ENCODE results near the gene ESRRG. TPM values are rescaled to one million over a fixed set of nuclear protein-coding genes. Genes with fewer than 3 reads are reported as not detected.

The ESRRG gene
- total RNA-seq, 1 experiment from 2014 or later = 0.14 TPM

DNA sequence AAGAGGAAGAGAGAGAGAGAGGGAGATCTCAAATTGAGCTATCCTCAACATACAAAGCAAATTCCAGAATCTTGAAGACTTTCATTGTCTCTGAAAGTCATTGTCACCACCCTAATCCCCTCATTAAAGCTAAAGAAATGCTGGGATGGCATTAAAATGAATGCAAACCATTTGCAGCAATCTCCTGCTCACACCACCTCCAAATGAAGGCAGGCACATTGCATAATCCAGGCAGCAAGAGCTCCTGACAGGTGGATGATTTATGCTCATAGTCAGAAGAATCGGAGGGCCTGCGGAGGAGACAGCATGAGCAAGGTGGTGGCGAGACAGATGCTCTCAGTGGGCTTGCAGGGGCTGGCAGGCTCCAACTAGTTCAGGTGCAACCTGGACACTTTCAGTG is 90.2 kb downstream of the ESRRG start:
- no peak for DNase-seq (ENCODE audit: low read depth)

DNA sequence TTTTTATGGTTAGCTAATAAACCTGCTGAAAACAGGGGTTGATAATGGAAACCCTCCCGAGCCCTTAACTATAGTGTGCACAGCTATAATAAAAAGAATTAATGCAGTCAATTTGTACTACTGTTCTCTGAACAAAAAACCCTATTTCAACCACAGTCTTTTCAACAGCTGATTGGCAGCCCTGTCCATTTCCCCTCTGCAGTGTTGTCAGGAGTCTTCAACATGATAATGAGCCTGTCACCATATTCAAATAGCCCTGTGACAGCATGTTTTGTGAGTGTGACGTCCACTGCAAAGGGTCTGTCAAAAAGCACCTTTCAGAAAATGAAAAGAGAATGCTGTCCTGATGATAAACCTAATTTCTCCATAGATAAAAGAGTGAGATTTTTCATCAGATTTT is 92.7 kb downstream of the ESRRG start:
- no peak for DNase-seq (ENCODE audit: low read depth)

DNA sequence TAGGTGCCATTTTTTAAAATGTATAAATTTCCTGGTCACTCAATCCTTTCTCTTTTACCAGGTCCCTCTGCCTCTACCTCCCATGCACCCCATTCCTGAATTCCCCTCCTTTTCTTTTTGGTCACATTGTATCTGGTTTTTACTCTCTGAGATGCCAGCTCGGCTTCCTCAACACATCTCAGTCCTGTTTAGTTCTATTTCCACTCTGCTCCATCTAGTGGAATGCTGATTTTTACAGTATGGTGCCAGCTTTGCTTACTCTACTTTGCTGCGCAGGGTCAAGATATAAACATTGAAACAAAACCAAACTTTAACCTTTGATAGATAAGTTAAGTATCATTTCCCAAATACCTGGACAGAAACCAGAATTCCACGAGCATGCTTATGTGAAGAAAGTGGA is 96.0 kb downstream of the ESRRG start:
- no peak for DNase-seq (ENCODE audit: low read depth)

DNA sequence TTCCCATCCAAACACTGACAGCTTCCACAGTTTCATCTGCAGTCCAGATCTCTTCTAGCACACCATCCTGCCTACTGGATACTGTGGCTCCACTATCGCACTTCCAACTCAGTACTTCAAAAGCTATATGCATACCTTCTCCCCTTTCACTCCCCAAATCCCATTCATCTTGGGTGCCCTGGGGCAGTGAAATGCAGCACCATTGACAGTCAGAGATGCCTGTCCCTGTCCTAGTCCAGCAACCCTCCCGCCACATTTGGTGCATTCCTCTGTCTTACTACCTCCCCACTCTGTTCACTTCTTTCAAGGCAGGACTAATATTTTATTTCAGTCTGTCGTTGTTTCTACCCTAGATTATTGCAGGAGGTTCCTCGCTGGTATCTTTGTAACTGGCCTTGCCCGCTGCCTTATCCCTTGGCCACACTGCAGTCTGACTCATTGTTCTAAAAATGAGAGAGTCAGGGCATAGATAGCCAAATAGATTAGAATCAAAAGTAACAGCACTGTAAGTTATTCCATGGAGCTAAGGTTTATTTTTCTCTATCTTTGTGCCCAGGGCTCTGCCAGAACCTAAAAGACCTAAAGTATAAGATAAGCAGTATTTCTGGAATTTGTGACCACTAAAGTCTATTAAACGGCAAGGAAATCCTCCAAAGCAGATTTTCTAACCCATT is 96.7 kb downstream of the ESRRG start:
- peak; percentile 5 for DNase-seq (ENCODE audit: low read depth)

DNA sequence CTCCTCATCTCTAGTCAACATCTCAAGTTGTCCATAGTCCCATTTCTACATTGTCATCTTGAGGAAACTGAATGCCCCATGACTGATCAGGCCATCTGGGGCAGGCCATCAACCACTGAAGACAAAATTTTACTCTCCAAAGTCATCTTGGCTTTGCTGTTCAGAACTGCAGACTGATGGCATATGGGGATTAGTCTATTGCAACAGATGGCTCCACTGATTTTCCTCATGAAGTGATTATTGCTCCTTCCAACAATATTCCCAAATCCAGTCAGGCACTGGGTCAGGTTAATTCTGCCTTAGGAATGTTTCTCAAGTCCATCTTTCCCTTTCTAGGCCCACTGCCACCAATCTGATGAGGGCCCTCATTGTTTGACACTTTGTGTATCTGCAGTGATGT is 101.7 kb downstream of the ESRRG start:
- no peak for DNase-seq (ENCODE audit: low read depth)

DNA sequence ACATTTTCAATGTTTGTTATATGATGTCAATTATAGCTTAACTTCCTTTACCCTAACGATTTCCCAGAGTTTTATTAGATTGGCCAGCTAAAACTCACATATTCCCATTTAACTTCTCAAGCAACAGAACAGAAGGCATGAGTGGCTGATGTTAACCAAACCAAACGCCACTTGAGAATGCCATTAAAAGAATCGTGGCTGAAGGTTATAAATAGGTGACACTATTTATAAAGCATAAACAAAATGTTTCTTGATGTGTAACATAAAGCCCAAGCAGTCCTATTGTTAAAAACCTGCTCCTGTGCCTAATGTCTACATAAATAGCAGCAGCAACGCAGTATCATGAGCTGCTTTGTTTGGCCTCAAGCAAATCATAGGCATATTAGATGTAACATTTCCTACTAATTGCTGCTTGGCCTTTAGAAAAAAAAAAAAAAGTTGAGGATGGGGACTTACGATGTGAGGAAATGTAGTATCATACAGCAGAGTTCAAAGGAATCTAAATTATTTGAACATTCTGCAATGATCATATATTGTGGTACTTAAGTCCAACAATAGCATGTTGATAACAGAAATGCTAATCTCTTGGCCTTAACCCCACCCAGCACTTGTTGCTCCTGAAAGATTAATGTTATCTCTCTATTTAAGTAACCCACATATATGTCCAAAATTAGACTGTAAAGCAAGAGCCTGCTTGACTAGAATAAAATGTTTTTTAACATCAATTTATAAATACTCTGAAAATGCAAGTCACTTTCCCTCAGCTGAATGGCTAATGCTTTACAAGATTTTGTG is 106.0 kb downstream of the ESRRG start:
- DNase-seq (ENCODE audit: low read depth) = no peak

DNA sequence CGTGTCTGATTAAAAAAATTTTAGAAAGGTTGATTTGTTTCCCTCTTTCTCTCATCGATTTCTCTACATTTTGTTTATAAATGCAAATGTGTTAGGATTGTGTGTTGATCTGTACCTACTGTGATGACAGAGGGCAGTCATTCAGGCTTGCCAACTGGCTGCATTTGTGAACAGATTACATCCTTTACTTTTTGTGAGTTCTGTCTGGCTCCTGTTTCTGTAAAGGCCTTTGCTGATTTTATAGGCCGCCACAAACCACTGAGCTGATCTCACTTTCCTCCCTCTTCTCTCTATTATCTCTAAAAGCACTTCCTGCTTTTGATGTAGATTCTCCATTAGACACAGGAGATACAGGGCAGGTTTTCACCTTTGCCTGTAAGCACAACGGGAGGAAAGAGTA is 106.8 kb downstream of the ESRRG start:
- DNase-seq (ENCODE audit: low read depth) = no peak

DNA sequence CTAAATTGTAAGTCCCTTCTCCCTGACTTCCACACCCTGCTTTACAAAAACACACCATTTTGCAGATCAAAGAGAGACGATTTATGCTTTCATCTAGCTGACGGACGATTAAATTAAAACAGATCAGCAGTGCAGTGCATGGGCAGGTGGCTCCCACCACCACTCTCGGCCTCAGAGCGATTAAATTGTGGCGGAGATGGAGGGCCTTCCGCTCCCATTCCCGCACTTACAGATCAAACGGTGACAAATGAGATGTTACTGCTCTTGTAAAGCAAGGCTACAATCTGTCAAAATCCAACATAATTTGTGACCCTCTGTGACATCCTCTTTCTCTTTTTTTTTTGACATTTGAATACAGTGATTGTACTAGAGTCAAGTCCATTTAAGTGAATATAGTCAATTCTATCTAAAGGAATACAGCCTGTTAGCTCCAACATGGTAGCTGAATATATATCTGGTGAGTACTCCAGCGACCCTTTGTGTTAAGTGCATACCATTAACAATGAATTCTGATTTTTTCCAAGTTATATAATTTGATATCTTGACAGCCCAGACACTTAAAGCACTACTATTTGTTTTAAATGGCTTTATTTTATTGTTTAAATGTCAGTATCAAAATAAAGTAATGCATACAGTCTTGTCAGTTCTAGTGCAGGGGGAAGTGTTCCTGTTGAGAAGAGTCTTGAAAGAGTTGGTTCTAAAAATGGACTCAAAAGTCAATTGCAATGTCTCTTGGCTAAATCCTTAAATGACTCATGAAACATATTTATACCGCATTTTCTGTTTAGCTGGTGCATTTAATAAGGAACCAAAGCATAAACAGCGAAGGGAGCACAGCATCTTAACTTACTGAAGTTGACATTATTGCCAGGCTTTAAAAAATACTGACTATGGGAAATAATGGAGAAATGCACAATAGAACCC is 109.0 kb downstream of the ESRRG start:
- DNase-seq (ENCODE audit: low read depth) = no peak

DNA sequence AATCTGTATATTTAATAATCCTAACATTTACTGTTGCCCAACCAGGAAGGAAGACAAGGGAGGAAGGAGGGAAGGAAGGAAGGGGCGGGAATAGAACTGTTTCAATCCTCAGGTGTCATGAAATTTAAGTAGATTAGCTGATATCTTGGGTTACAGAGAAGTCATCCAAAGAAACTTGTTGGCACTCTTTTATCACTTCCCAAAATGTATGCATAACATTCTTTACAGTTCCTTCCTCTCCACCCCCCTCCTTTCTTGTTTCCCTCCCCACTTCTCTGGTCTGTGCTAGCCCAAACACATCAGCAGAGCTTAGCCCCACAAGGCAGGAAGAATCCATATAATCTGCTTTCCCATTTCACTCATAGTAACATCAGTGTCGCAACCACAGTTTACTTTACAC is 110.9 kb downstream of the ESRRG start:
- DNase-seq (ENCODE audit: low read depth) = no peak

DNA sequence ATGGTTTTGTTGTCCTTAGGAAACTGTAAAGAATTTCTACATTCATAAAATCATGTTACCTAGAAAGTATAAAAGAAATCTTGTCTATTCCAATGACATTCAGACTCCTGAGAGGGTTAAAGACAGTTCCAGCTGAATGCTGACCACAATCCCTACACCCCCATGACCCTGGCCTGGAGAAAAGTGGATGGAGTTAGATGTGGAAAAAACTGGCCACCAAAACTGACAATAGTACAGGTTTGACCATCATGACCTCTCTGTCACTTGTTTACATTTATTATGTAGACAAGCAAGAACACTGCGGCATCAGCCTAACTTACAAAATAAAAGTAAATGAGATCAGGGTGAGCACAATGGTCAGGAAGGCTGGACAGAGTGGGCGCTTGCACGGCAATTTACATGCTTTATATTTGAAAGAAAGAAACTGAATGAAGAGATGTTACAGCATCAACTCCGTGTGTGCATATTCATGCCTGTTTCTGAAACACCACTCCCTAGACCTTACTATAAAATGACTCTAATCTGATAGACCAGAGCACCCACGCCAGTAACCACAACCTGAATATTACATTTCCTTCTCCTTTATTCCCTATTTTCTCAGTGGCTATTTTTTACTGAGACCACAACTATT is 116.0 kb downstream of the ESRRG start:
- DNase-seq (ENCODE audit: low read depth) = no peak

DNA sequence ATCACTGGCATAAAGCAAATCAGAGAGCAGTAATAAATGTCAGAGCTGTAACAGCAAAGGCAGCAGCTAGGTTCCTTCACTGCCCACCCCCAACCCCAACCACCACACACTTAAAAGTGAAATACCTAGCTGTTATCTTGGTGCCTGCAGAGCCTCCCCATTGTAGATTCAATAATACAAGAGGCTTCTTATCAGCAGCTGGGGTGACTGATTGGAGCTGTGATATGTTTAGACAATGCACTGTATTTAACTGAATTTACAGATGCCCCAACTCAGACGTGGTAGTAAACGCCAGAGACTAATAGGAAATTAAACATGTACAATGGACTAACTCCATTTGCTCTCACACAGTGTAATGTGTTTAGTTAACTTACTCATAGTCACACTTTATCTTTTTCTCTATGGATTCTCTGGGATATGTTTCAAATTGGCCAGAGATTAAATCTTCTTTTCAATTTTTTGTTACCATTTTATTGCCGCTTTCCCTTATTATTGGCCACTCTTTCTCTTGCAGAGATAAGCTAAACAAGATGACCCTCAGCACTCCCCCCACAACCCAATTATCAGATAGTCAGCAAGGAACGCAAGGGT is 117.1 kb downstream of the ESRRG start:
- no peak for DNase-seq (ENCODE audit: low read depth)

DNA sequence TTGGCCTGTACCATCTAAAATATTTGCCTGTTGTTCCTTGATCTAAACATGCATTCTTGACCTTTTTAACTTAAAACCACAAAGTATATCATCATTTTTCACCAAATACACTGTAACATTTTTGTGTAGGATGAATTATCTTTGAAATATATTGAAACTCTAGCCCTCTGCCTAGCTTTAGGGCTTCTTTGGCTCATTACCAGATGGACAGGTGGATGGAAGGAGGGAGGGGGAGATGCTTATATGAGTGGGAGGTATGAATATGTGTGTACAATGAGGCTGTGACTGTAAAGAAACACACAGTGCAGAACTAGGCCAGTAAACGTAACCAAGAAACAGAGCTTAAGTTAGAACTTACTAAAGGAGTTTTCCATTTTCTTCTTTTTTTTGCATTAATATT is 118.5 kb downstream of the ESRRG start:
- DNase-seq (ENCODE audit: low read depth) = no peak

DNA sequence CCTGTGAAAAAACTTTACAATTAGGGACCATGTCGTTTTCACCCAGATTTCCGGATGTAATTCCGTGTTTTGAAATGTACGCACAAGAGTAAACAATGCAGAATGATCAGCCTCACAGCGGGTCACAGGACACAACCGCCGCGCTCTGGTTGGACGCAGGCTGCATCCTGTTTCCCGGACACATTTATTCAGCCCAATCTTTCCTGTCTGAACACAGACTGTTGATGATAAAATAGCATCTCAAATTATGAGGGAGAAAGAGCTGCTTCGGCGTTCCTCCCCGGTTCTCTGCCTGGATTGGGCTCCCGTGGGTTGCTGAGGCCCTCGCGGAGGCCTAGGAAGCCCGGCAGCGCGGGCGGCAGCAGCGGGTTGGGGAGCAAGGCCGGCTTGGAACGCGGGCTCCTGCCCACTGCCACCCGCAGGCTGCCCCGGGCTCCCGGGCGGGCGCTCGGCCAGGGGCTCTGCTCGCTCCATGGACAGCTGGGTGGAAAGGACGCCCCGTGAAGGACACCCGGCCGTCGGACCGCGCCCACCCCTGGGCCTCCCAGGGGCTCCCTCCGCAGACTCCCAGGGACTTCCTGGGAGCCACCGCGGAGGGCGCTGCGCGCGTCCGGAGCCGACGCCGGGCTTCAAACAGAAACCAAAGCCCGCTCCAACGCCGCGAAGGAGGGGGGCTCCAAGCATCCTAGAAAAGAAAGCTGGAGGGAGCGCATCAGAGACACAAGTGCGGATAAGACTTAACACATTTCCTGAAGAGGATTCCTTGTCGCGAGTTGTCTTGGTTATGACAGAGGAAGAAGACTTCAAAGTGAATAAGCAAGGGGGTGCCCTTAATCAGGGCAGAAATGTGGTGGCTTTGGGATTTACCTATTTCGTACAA is 122.3 kb downstream of the ESRRG start:
- peak; percentile 67 for DNase-seq (ENCODE audit: low read depth)

DNA sequence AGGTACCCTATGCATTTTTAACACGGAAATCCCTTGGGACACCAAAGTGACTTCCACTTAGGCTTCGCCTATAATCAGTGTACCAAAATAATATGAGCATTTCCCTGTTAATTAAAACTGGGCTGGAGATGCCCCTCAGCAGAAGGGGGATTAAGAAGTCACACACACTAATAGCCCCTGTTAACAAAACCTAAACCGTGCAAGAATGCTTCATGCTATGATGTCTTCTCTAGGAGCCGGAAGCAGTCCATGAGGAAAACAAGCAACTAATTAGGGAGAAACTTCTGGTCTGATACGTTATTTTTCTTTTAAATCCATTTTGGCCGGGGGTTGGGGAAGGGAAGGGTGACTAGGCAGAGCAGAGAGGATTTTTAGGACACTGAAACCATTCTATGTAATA is 123.4 kb downstream of the ESRRG start:
- no peak for DNase-seq (ENCODE audit: low read depth)

DNA sequence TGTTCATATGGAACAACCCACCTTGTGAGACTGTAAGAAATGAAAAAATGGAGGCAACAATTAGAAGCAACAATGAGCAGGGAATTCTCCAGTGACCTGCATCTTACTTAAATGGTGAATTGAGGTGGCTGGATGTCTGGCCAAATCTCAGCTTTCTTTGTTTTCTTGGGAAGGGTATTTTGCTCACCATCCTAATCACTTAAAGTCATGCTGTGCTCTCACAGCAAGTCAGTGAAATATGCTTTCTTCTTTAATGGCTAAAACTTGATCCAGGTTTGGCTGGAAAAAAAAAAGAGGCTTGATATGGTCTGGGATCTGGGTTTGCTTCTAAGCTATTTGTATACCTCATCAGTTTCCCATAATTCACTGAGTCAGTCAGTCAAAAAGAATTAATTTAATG is 124.8 kb downstream of the ESRRG start:
- no peak for DNase-seq (ENCODE audit: low read depth)

DNA sequence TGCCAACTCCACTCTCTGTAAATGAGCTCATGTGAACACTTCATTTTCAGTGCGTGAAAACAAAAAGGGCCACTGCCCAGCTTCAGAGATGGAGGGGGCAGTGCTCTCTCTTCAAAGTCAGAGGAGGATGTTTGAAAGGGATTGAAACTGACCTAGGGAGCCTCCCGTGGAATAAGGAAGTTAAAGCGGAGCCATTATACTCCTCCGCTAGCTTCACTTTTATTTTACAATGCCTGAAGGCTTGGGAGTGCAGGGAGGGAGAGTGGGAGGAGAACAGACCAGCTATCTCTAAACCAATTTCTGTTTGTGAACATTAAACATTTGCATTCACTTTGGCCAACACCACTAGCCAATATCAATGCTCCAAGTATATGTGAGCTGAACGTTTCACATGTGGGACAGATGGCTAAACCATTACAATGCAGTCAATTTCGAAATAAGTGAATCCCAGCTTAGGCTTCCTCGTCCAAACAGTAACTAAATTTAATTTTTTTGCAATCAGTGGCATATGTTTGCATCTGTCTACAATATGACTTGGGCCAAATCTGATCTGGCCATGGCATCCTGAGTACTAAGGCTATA is 126.9 kb downstream of the ESRRG start:
- no peak for DNase-seq (ENCODE audit: low read depth)

DNA sequence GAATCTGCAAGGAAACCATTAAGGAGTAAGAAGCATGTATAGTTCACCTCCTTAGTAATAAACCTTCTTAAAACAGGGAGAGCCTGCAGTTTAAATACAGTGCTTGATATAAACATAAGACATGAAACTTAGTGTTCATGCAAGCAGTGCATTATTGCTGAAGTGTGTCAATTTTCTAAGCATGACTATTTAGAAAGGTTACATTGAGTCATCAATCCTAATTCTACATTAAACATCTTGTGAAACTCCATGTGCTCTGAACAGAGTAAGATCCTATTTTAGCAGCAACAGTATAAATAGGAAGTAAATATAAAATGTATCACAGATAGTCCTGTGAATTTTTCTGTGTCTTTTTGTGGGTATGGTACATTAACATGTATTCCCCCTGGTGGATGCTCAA is 135.5 kb downstream of the ESRRG start:
- no peak for DNase-seq (ENCODE audit: low read depth)

DNA sequence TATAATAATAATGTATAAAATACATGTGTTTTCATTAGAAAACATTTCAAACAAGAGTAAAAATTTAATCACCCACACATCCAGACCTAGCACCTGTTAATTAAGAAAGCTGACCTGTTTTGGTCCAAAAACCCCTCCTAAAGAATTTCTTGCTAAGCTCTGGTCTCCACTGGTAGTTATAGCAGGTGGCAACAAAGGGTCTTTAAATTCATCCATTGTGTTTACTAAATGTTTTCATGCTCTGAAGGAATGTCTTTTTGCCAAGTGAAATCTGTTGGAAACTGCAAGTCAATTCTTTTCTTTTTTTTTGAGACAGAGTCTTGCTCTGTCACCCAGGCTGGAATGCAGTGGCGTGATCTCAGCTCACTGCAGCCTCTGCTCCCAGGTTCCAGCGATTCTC is 141.1 kb downstream of the ESRRG start:
- DNase-seq (ENCODE audit: low read depth) = no peak

DNA sequence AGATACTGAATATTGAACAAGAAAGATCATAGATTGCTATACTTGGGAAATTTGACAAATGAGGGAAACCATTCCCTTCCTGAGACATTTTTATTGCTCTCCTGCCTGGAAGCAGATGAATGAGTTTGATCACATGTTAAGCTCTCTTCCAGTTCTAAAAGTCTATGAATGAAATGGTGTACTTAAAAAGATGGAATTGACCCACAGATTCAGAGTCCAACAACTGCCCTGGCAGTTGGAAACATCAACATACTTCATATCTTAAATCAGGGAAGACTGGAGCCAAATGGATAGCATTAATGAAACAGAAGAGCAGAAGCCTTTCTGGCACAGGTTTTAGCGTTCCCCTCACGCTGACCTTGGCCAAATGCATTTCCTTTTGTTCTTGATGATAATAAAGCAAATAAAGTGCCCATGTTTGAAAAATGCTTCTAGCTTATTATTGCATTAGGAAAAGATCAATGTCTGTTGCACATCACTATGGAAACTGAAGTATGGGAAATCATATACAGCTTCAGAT is 142.6 kb downstream of the ESRRG start:
- DNase-seq (ENCODE audit: low read depth) = no peak

All from HT1080 (cell line).